HEK293 (cell line): ENCODE results near the gene LAYN.

Experiments used
- CTCF ChIA-PET: fragments of 350-600 bp; formaldehyde crosslinking; extraction: SDS; loops from one replicate; lab custom pipeline; 2021; ENCODE audit warnings: antibody characterized with exemption; lab: Yijun Ruan, JAX
- POLR2A ChIA-PET: fragments of 300-600 bp; formaldehyde crosslinking; extraction: SDS; loops from one replicate; lab custom pipeline; 2020; ENCODE audit warnings: antibody characterized with exemption, inconsistent platforms; lab: Yijun Ruan, JAX
- H3K27ac ChIP-seq: fragments of 200-500 bp; sonication (Bioruptor generic); 2 replicates; pipeline ENCODE4 v1.5.1; 2014; ENCODE audit warnings: low read depth, low read length, control low read depth, inconsistent platforms; ENCODE audit errors: extremely low read depth
- H3K36me3 ChIP-seq, 2 experiments: fragments of 200-500 bp in 1 of 2; sonication (Bioruptor generic) in 1 of 2; 1 replicate in 1 of 2; 2 replicates in 1 of 2; pipeline ENCODE4 v1.5.1; 2014 to 2017; ENCODE audit warnings: inconsistent platforms in 2 of 2, low read length in 2 of 2; ENCODE audit not compliant: control insufficient read depth in 2 of 2, insufficient read depth in 1 of 2
- H3K4me1 ChIP-seq: fragments of 200-500 bp; sonication (Bioruptor generic); 2 replicates; pipeline ENCODE4 v1.5.1; 2014; ENCODE audit warnings: mild to moderate bottlenecking, low read length, inconsistent platforms; ENCODE audit not compliant: control insufficient read depth, insufficient read depth
- H3K4me3 ChIP-seq: 2 replicates; pipeline ENCODE4 v1.5.1; 2011; ENCODE audit warnings: low read depth, mild to moderate bottlenecking, control low read depth, low read length, moderate library complexity
- H3K9me3 ChIP-seq: fragments of 200-500 bp; sonication (Bioruptor generic); 2 replicates; pipeline ENCODE4 v1.5.1; 2014; ENCODE audit warnings: low read depth, low read length, inconsistent platforms; ENCODE audit not compliant: control insufficient read depth, insufficient read depth
- AEBP2 ChIP-seq: fragments of 450-650 bp; formaldehyde crosslinking; IDR thresholded peaks from 2 replicates; pipeline ENCODE4 v1.5.1; 2016; ENCODE audit warnings: missing biosample characterization, missing genetic modification characterization, borderline replicate concordance
- INSM2 ChIP-seq: fragments of 450-650 bp; formaldehyde crosslinking; IDR thresholded peaks from 2 replicates; pipeline ENCODE4 v1.5.1; 2016; ENCODE audit warnings: missing biosample characterization, missing genetic modification characterization
- KLF9 ChIP-seq: fragments of 450-650 bp; formaldehyde crosslinking; IDR thresholded peaks from 2 replicates; pipeline ENCODE4 v1.5.1; 2016; ENCODE audit warnings: missing biosample characterization, missing genetic modification characterization, low read depth
- MZF1 ChIP-seq: fragments of 450-650 bp; formaldehyde crosslinking; IDR thresholded peaks from 2 replicates; pipeline ENCODE4 v1.5.1; 2017; ENCODE audit warnings: missing biosample characterization, missing genetic modification characterization, borderline replicate concordance
- PATZ1 ChIP-seq: fragments of 450-650 bp; formaldehyde crosslinking; IDR thresholded peaks from 2 replicates; pipeline ENCODE4 v1.5.1; 2016; ENCODE audit warnings: missing biosample characterization, missing genetic modification characterization
- PRDM2 ChIP-seq: fragments of 450-650 bp; formaldehyde crosslinking; IDR thresholded peaks from 2 replicates; pipeline ENCODE4 v1.5.1; 2016; ENCODE audit warnings: missing biosample characterization, missing genetic modification characterization, borderline replicate concordance
- SETDB1 ChIP-seq: IDR thresholded peaks from one replicate; pipeline ENCODE4 v1.6.1; 2017; ENCODE audit warnings: mild to moderate bottlenecking, low read length, moderate library complexity, mixed read lengths; ENCODE audit not compliant: insufficient read length
- TRIM28 ChIP-seq: IDR thresholded peaks from 2 replicates; pipeline ENCODE4 v1.6.1; 2011; ENCODE audit warnings: low read length, control low read depth, borderline replicate concordance
- ZFHX2 ChIP-seq: fragments of 450-650 bp; formaldehyde crosslinking; conservative IDR thresholded peaks from 2 replicates; pipeline ENCODE4 v1.5.1; 2016; ENCODE audit warnings: missing biosample characterization, missing genetic modification characterization
- ZNF10 ChIP-seq: fragments of 450-650 bp; formaldehyde crosslinking; IDR thresholded peaks from 2 replicates; pipeline ENCODE4 v1.5.1; 2017; ENCODE audit warnings: missing biosample characterization, missing genetic modification characterization
- ZNF184 ChIP-seq: fragments of 450-650 bp; IDR thresholded peaks from 2 replicates; pipeline ENCODE4 v1.5.1; 2018; ENCODE audit warnings: missing biosample characterization, mild to moderate bottlenecking, missing genetic modification characterization
- ZNF266 ChIP-seq: fragments of 450-650 bp; formaldehyde crosslinking; IDR thresholded peaks from 2 replicates; pipeline ENCODE4 v1.5.1; 2016; ENCODE audit warnings: missing biosample characterization, missing genetic modification characterization, low read depth
- ZNF366 ChIP-seq: fragments of 450-650 bp; formaldehyde crosslinking; conservative IDR thresholded peaks from 2 replicates; pipeline ENCODE4 v1.5.1; 2016; ENCODE audit warnings: missing biosample characterization, missing genetic modification characterization
- ZNF391 ChIP-seq: fragments of 450-650 bp; formaldehyde crosslinking; IDR thresholded peaks from 2 replicates; pipeline ENCODE4 v1.5.1; 2016; ENCODE audit warnings: low read depth, missing biosample characterization, missing genetic modification characterization, borderline replicate concordance
- ZNF513 ChIP-seq: fragments of 450-650 bp; IDR thresholded peaks from 2 replicates; pipeline ENCODE4 v1.5.1; 2018; ENCODE audit warnings: missing biosample characterization, missing genetic modification characterization
- ZNF530 ChIP-seq: fragments of 450-650 bp; formaldehyde crosslinking; IDR thresholded peaks from 2 replicates; pipeline ENCODE4 v1.5.1; 2016; ENCODE audit warnings: low read depth, missing biosample characterization, missing genetic modification characterization
- ZNF585B ChIP-seq: fragments of 450-650 bp; formaldehyde crosslinking; IDR thresholded peaks from 2 replicates; pipeline ENCODE4 v1.5.1; 2016; ENCODE audit warnings: missing biosample characterization, missing genetic modification characterization
- ZNF660 ChIP-seq: fragments of 450-650 bp; IDR thresholded peaks from 2 replicates; pipeline ENCODE4 v1.5.1; 2018; ENCODE audit warnings: missing biosample characterization, mild to moderate bottlenecking, missing genetic modification characterization
- ZNF707 ChIP-seq: fragments of 450-650 bp; formaldehyde crosslinking; IDR thresholded peaks from 2 replicates; pipeline ENCODE4 v1.5.1; 2016; ENCODE audit warnings: missing biosample characterization, missing genetic modification characterization

The LAYN gene

GRCh38 chr11:111549196-111549868 lies 8.8 kb downstream of the LAYN start:
- Histone ChIP-seq H3K27ac (no peak overlapping the region), H3K36me3 (peaks cover 0 to 63% of the 10 kb centered on the region in 2 experiments; a peak in 1 of 3 replicates), H3K4me1 (no peaks in the 10 kb centered on the region), H3K9me3 (no peaks in the 10 kb centered on the region), H3K4me3 (no peak overlapping the region)
- TF ChIP-seq AEBP2 (tag by site-specific recombination), result no peak
- TF ChIP-seq KLF9, result no peak
- TF ChIP-seq PRDM2, result no peak
- TF ChIP-seq TRIM28, result no peak
- no peak for TF ChIP-seq ZNF266
- TF ChIP-seq ZNF391 (tag by site-specific recombination), result no peak
- TF ChIP-seq ZNF585B, result no peak
- TF ChIP-seq ZNF707, result no peak
- TF ChIP-seq ZNF184 (tag by site-specific recombination), result no peak
- no peak for TF ChIP-seq MZF1 (tag by site-specific recombination)
- TF ChIP-seq INSM2, result no peak
- no peak for TF ChIP-seq ZNF660
- TF ChIP-seq ZFHX2 (tag by site-specific recombination), result no peak
- no peak for TF ChIP-seq ZNF366 (tag by site-specific recombination)
- ChIA-PET CTCF (interaction anchor here (1.1 kb wide), 1 partner anchor 25 kb away, joined by 5 read pairs; no protein-coding TSS in a partner anchor), POLR2A (interaction anchor here (0.6 kb wide), 1 partner anchor 301 kb away, joined by 3 read pairs; no protein-coding TSS in a partner anchor)

GRCh38 chr11:111549869-111550203 lies 9.3 kb downstream of the LAYN start:
- ChIA-PET POLR2A (no interaction called here), CTCF (interaction anchor here (1.1 kb wide), 1 partner anchor 24 kb away, joined by 5 read pairs; no protein-coding TSS in a partner anchor)
- Histone ChIP-seq H3K27ac (no peak overlapping the region), H3K4me3 (no peak overlapping the region), H3K9me3 (no peaks in the 10 kb centered on the region), H3K36me3 (peaks cover 0 to 65% of the 10 kb centered on the region in 2 experiments; a peak in 1 of 3 replicates), H3K4me1 (no peaks in the 10 kb centered on the region)
- TF ChIP-seq ZNF530 (tag by site-specific recombination) (no peak), SETDB1 (no peak), PATZ1 (tag by site-specific recombination) (no peak), ZNF513 (tag by site-specific recombination) (no peak), ZNF10 (tag by site-specific recombination) (no peak)
